IPS-20b (cell line): ENCODE data around the gene WRNIP1.

ENCODE experiments used
- H3K27ac ChIP-seq: one replicate; pipeline ENCODE4 v1.5.1; 2013; ENCODE audit warnings: low read length
- H3K27me3 ChIP-seq: 2 replicates; pipeline ENCODE4 v1.6.1; 2013; ENCODE audit warnings: mild to moderate bottlenecking, low read length, inconsistent platforms; ENCODE audit not compliant: insufficient read depth
- H3K36me3 ChIP-seq: 2 replicates; pipeline ENCODE4 v1.6.1; 2013; ENCODE audit warnings: low read depth, mild to moderate bottlenecking, inconsistent platforms, low read length, moderate library complexity; ENCODE audit not compliant: insufficient read depth
- H3K4me1 ChIP-seq: 2 replicates; pipeline ENCODE4 v1.6.1; 2013; ENCODE audit warnings: mild to moderate bottlenecking, control low read depth, inconsistent platforms, low read length, moderate library complexity; ENCODE audit not compliant: insufficient read depth
- H3K4me3 ChIP-seq: 2 replicates; pipeline ENCODE4 v1.5.1; 2013; ENCODE audit warnings: mild to moderate bottlenecking, low read length, inconsistent platforms
- H3K9ac ChIP-seq: 2 replicates; pipeline ENCODE4 v1.6.1; 2013; ENCODE audit warnings: low read depth, mild to moderate bottlenecking, inconsistent platforms, low read length, moderate library complexity
- H3K9me3 ChIP-seq: 2 replicates; pipeline ENCODE4 v1.6.1; 2013; ENCODE audit warnings: mild to moderate bottlenecking, low read depth, low read length, inconsistent platforms; ENCODE audit not compliant: insufficient read depth

Gene WRNIP1

GRCh38 chr6:2834262-2834661 lies 69.1 kb downstream of the WRNIP1 start:
- no peak overlapping the region for H3K27ac ChIP-seq
- H3K4me1 ChIP-seq: no peaks in the 10 kb centered on the region
- H3K27me3 ChIP-seq: no peaks in the 10 kb centered on the region
- H3K36me3 ChIP-seq: peaks cover 4% of the 10 kb centered on the region
- no peak overlapping the region for H3K4me3 ChIP-seq
- H3K9ac ChIP-seq: no peak overlapping the region
- H3K9me3 ChIP-seq: no peaks in the 10 kb centered on the region
